GM19238 (cell line): Measurements from ENCODE around the gene MOB3A.

Experiments
- DNase-seq: peaks from one replicate; pipeline ENCODE4 v3.0.0; 2011; ENCODE audit warnings: low spot score; ENCODE audit not compliant: insufficient read length

The MOB3A gene

GRCh38 chr19:2123682-2124387 is 27.7 kb upstream of the MOB3A start:
- no peak for DNase-seq

GRCh38 chr19:2122982-2123381 is 26.9 kb upstream of the MOB3A start:
- no peak for DNase-seq

- DNase-seq: no peak
Observed at GRCh38 chr19:2122251-2122650, 26.1 kb upstream of the MOB3A start.

GRCh38 chr19:2121416-2122051 is 25.4 kb upstream of the MOB3A start:
- DNase-seq: no peak

GRCh38 chr19:2120821-2121220 is 24.7 kb upstream of the MOB3A start:
- DNase-seq: no peak

- no peak for DNase-seq
Observed at GRCh38 chr19:2119921-2120785, 24.0 kb upstream of the MOB3A start.

GRCh38 chr19:2118438-2118837 is 22.3 kb upstream of the MOB3A start:
- DNase-seq: no peak

GRCh38 chr19:2117215-2117960 is 21.3 kb upstream of the MOB3A start:
- DNase-seq: no peak

GRCh38 chr19:2116507-2116906 is 20.4 kb upstream of the MOB3A start:
- no peak for DNase-seq

GRCh38 chr19:2115911-2116426 is 19.8 kb upstream of the MOB3A start:
- DNase-seq: no peak

GRCh38 chr19:2115324-2115723 is 19.2 kb upstream of the MOB3A start:
- no peak for DNase-seq

GRCh38 chr19:2114821-2115220 is 18.7 kb upstream of the MOB3A start:
- DNase-seq: no peak

GRCh38 chr19:2114218-2114617 is 18.1 kb upstream of the MOB3A start:
- no peak for DNase-seq

- no peak for DNase-seq
Observed at GRCh38 chr19:2113439-2114211, 17.5 kb upstream of the MOB3A start.

- no peak for DNase-seq
Observed at GRCh38 chr19:2112516-2113320, 16.6 kb upstream of the MOB3A start.

- DNase-seq: no peak
Observed at GRCh38 chr19:2111886-2112285, 15.8 kb upstream of the MOB3A start.

GRCh38 chr19:2111425-2111824 is 15.3 kb upstream of the MOB3A start:
- DNase-seq: no peak

GRCh38 chr19:2110822-2111221 is 14.7 kb upstream of the MOB3A start:
- no peak for DNase-seq

GRCh38 chr19:2109046-2109864 is 13.1 kb upstream of the MOB3A start:
- DNase-seq: no peak
